NCI-H524 treated with DMSO at 0.1 percent for 48 hours (cell line): ENCODE data around the gene YJU2.
"Not testable (repeated sequence)": the region's sequence is repeated elsewhere in the genome, so short reads cannot be mapped to it uniquely, and the experiment has no call there.

Source experiments
- DNase-seq: peaks from one replicate; lab custom pipeline; 2025; lab: John Stamatoyannopoulos, UW

Gene YJU2

DNA sequence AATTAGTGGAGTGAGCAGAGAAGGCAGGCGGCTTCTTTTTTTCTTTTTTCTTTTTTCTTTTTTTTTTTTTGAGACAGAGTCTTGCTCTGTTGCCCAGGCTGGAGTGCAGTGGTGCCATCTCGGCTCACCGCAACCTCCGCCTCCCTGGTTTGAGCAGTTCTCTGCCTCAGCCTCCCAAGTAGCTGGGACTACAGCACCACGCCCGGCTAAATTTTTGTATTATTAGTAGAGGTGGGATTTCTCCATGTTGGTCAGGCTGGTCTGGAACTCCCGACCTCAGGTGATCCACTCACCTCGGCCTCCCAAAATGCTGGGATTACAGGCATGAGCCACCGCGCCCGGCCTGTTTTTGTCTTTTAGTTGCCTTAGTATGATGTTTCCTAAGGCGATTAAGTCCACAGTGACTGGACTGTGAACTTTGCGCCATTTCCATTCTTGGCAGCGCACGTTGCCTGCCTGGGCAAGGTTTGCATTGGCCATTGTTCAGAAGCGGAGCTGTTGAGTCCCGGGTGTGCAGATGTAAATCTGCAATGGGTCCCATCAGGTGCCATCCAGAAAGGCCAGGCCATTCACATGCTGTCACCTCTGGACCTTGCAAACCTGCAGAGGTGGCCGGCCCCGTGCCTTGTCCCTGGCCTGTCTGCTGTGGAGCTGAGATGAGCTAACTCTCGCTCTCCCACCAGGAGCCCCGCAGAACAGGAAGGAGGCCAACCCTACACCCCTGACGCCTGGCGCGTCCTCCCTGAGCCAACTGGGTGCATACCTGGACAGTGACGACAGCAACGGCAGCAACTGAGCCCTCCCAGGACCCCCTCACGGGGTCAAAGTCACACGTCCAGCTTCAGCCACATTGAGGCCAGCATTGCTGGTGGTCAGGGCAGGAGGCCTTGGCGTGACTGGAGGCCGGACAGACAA is 21.3 kb downstream of the YJU2 start:
- DNase-seq, result no peak

DNA sequence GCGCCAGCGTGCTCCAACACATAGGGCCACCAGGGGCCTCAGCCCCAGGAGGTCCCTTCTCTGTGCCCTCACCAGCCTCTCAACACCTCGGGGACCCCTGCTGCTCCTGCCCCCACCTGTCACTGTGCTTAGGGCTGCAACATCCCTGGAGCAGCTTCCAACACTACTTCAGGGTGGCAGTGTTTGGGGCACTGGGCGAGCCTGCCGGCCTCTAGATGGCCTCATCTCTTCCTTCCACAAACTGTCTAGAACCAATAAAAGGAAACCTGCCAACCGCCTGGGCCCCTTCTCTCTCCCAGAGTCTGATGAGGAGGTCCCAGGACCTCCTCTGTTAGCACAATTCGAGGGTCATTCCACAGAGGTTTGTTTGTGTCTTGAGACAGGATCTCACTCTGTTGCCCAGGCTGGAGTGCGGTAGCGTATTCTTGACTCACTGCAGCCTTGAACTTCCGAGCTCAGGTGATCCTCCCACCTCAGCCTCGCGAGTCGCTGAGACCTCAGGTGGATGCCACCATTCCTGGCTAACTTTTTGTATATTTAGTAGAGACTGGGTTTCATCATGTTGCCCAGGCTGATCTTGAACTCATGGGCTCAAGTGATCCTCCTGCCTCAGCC is 22.0 kb downstream of the YJU2 start:
- no peak for DNase-seq

DNA sequence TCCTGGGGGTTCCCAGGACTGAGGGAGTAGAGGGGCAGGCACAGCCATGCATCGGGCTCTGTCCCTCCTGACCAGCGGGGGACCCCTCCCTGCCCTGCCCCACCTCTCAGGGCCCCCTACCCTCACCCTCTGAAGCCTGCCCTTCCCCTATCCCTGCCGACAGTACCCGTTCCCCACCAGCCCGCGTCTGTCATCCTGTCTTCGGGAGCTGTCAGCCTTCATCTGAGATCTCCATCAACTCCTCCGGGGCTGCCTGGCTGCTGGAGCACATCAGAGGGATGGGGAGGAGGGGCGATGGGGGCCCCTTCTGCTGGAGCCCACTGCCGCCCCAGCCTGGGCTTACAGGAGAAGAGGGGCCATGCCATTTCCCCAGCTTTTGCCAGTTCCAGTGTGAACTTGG is 26.0 kb downstream of the YJU2 start:
- no peak for DNase-seq

DNA sequence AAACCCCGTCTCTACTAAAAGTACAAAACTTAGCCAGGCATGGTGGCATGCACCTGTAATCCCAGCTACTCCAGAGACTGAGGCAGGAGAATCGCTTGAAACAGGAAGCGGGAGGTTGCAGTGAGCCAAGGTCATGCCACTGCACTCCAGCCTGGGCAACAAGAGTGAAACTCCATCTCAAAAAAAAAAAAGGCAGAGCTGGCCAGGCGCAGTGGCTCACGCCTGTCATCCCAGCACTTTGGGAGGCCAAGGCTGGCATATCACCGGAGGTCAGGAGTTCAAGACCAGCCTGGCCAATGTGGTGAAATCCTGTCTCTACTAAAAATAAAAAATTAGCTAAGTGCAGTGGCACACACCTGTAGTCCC is 27.4 kb downstream of the YJU2 start:
- not testable (repeated sequence) for DNase-seq

DNA sequence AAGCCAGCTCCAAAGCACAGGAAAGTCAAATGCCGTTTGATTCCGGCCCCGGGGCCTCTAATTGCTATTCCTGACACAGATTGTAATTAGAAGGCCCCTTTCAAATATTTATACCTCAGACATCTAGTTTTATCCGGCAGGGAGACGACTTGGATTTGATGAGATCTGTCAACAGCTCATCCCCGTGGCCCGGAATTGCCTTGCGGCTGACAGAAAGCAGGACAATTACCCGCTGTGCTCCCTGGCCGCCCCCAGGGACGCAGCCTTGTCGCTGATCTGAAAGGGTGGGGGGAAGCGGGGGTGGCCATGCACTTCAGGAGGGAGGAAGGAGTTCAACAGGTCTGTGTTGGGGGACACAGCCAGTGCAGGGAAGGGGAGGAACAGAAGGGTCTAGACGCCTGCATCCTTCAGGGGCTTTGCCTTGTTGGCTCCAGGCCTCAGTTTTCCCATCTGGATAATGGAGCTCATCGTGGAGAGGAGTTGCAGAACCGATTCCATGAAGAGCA is 30.4 kb downstream of the YJU2 start:
- DNase-seq, result no peak

DNA sequence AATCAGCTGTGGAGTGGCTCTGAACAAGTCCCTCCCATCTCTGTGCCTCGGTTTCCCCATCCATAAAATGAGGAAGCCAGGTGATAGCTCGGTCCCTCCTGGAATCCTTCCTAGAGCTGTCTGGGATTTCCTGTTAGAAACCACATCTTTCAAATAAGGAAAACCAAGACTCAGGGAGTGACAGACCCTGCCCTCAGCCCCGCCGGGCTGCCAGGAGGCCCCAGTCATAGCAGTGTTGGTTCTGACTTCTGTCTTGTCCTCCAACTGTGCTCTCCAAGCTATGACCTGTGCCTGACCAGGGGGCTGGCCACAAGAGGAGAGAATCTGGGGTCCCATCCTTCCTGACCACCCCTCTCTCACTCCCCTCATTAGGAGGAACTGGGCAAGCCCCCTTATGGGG is 31.1 kb downstream of the YJU2 start:
- DNase-seq, result no peak

DNA sequence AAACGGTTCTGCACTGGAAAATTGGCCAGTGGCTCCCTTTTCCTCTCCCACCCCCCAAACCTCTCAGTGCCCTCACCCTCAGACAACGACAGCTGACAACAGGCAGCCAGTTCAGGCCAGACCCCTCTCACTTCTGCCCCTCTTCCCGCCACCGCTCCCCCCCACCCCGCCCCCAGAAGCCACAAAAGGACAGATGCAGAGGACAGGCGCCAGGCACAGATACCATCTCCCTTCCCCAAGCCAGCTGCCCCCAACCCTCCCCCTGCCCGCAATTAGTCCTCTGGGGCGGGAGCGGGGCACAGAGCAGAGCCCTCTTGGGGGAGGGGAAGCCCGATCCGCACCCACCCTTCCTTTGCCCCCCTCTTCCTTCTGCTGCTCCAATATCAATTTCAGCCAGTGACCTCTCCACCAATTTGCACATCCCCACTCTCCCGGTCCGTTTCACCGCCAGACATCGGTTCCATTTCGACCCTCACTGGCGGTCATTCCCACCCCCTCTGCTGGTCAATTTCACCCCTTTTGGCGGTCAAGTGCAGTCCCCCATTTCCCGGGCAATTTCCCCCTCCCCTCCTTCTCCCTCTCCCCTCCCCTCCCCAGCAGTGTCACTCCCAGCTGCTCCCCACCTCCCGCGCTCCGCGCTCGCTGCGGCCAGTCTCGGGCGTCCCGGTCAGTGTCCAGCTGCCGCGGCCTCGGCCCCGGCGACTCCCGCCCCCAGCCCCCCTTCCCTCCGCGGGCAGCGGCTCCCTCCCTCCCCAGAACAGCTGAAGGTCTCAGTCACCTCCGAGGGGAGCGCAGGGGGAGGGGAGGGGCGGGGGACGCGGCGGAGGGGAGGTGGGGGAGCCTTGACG is 31.8 kb downstream of the YJU2 start, which contains the start of gene SHD:
Gene SHD (plus strand): TSS at position 848 of the 848 bp plus-strand sequence. CDS start 798 bp downstream, outside the sequence.
- DNase-seq, result no peak

DNA sequence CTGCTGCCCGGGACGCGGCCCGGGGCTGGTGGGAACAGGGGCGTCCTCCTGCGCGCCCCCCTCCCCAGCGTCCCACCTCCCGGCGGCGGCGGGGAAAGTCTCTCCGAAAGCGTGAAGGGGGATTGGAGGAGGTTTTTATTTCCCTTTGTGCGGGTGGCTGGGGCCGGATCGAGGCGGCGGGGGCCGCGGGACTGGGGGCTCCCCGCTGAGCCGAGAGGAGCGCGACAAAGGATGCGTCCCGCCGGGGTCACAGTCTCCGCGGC is 32.3 kb downstream of the YJU2 start:
- DNase-seq, result no peak

DNA sequence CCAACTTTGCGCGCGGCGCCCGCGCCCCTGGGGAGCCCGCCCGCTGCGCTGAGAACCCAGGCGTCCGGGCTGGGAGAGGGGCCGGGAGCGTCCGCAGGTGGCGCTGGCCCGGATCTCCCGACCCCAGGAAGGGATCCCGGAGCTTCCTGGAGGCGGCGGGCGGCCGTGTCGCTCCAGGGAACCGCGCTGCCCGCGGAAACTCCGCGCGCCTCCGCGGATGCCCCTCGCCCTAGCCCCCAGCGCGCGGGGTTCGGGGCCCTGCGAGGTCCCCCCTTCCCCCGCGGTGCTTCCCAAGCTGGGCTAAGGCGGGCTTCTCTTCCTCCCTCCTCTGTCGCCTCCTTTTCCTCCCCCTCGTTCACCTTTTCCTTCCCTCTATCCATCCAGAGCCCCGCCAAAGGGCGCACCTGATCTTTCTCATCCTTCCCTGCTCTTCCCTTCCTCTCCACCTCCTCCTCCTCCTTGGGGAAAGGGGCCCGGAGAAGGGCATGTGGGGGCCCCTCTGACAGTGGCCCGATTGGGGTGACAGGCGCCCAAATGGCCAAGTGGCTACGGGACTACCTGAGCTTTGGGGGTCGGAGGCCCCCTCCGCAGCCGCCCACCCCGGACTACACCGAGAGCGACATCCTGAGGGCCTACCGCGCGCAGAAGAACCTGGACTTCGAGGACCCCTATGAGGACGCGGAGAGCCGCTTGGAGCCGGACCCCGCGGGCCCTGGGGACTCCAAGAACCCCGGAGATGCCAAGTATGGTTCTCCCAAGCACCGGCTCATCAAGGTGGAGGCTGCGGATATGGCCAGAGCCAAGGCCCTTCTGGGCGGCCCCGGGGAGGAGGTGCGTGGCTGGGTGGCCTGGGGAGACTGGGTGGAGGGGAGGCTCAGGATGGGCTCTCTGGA is 32.9 kb downstream of the YJU2 start:
- DNase-seq, result no peak

DNA sequence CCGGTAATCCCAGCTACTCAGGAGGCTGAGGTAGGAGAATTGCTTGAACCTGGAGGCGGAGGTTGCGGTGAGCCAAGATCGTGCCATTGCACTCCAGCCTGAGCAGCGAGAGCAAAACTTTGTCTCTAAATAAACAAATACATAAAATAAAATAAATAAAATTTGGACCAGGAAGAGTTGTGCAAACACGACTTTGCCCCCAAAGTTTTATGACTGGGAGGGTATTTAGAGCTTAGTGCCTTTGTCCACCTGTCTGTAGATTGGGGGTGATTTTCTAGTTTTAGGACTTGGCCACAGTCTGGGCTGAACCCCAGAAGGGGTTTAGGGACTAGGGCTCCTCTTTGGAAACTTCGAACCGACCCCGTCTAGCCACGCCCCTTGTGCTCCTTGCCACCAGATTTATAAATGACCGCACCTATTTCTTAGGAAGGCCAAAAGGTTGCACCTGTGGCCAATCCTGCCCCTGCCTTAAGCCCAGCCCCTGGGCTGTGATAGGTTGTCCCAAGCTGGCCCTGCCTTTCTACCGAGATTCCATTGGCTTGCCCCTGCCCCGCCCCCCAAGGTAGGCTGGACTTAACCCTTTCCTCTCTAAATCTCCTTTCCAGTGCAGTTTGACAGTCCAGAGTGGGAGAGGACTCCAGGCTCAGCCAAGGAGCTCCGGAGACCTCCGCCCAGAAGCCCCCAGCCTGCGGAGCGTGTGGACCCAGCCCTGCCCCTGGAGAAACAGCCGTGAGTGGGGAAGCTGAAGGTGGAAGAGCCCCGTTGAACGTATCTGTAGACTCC is 37.5 kb downstream of the YJU2 start:
- DNase-seq, result no peak

DNA sequence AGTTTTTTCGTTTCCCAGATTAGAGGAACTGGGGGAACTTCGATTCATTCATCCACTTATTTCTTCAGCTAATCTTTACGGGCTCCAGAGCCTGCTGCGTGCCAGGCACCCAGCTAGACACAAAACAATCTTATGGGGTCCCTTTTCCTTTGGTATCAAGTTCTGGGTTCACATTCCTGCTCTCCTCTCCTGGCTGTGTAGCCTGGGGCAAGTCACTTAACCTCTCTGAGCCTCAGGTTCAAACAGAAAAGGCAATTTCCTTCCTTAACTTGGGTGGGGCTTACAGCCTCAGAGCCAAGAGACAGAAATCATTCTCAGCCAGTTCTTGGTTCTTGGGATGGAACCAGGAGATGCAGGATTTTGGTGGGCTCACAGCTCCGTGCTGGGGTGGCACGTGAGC is 38.1 kb downstream of the YJU2 start:
- DNase-seq, result no peak

DNA sequence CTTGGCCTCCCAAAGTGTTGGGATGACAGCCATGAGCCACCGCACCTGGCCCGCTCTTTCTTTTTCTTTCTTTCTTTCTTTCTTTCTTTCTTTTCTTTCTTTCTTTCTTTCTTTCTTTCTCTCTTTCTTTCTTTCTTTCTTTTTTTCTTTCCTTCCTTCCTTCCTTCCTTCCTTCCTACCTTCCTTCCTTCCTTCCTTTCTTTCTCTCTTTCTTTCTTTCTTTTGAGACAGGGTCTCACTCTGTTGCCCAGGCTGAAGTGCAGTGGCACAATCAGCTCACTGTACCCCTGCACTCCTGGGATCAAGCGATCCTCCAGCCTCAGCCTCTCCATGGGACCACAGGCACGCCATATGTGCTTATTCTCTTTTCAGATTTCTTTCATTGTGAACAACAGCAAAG is 39.3 kb downstream of the YJU2 start:
- not testable (repeated sequence) for DNase-seq

DNA sequence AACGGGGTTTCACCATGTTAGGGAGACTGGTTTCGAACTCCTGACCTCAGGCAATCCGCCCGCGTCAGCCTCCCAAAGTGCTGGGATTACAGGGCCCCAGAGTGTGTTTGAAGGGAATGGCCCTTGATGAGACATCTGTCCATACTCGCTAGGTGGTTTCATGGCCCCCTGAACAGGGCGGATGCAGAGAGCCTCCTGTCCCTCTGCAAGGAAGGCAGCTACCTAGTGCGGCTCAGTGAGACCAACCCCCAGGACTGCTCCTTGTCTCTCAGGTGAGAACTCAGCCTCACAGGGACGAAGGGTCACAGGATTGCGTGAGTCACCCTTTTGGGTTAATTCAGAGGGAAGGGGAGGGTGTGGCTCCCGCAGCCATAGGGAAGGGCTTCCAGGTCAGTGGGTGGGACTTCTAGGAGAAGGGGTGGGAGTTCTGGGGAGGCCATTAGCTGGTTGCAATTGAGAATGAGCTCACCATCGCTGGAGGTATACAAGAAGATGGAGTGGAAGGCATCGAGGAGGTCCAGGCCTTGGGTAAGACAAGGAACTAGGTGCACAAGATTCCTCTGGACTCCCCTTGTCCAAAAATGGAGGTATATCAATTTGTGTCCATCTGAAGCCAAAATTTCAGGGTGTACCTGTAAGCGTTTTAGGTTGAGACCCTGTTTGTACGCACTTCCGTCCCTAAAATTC is 41.4 kb downstream of the YJU2 start:
- no peak for DNase-seq

DNA sequence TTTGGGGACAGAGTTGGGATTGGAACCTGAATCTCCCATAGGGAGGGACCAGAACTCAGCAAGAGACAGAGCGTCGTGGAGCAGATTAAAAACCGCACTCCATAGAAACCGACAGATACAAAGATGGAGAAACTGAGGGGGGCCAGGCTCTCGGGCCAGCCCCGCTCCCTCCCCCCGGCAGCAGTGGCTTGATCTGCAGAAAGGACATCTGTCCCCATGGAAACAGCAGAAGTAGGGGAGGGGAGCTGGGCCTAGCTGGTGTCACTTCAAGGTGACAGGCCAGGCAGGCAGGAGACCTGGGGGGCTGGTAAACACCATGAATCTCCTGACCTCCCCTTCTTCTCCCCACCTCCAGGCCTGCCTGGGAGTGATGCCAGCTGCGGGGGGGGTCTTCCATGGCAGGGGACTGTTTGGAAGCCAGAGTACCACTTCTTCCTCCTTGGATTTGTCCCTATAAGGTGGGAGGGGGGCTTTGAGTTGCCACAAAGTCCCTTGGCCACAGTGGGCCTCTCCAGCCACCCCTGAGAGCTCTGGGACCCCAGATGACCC is 44.4 kb downstream of the YJU2 start:
- DNase-seq, result no peak

DNA sequence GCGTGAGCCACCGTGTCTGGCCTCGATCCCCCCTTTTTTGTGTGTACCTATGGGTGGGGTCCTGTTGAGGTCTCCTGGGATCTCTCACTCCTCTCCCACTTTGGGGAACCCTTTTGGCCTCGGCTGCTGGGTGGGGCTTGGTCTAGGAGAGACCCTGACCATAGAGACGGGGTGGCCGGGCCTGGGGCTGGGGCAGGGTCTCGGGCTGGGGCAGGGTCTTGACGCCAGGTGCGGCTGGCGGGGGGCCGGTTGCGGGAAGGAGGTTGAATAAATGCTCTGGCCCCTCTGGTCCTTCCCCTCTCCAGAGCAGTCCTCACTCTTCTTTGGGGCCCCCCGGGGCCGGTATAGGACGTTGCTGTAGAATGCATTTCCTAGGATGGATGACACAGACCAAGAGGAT is 45.6 kb downstream of the YJU2 start:
- DNase-seq, result no peak

DNA sequence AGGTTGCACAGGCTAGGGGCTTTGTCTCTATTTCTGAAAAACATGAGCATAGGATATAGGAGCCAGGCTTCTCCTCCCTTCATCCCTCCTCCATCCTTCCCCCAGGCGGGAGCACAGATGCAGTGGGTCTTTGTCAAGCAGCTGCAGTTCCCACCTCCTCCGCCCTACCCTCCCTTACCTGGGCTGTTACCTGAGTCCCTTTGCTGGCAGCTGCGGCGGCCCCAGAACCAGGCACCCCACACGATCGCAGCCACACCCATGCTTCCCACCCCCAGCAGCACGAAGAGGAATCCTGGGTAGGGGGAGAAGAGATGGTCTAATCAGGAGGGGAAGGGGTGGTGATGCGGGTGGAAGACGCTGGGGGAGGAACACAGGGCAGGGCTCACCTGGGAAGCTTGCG is 47.5 kb downstream of the YJU2 start:
- no peak for DNase-seq

DNA sequence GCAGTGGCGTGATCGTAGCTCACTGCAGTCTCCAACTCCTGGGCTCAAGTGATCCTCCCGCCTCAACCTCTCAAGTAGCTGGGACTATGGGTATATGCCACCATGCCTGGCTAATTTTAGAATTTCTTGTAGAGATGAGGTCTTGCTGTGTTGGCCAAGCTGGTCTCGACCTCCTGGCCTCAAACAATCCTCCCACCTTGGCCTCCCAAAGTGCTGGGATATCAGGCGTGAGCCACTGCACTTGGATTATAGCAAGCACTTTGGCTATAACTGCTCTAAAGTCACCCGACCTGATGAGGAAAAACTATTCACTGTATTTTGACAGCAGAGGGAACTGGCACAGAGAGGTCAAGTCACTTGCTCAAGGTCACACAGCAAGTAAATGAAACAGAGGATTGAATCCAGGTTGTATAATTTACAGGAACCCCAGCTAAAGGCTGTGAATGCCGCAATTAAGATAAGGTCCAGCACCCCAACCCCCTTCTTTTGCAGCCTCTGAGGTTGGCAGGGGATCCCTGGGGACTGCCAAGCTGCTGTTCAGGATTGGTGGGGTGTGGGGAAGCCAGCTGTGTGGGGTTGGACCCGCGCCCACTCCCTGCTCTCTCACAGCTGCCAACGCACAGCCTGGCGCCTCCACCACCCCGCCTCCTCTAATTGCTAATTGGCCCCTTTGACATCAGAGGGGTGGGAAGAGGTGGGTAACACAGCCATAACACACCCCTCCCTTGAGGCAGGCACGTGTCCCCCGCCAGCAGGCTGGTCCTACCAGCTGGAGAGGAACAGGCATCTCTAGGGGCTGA is 49.3 kb downstream of the YJU2 start:
- peak; percentile 95 for DNase-seq

DNA sequence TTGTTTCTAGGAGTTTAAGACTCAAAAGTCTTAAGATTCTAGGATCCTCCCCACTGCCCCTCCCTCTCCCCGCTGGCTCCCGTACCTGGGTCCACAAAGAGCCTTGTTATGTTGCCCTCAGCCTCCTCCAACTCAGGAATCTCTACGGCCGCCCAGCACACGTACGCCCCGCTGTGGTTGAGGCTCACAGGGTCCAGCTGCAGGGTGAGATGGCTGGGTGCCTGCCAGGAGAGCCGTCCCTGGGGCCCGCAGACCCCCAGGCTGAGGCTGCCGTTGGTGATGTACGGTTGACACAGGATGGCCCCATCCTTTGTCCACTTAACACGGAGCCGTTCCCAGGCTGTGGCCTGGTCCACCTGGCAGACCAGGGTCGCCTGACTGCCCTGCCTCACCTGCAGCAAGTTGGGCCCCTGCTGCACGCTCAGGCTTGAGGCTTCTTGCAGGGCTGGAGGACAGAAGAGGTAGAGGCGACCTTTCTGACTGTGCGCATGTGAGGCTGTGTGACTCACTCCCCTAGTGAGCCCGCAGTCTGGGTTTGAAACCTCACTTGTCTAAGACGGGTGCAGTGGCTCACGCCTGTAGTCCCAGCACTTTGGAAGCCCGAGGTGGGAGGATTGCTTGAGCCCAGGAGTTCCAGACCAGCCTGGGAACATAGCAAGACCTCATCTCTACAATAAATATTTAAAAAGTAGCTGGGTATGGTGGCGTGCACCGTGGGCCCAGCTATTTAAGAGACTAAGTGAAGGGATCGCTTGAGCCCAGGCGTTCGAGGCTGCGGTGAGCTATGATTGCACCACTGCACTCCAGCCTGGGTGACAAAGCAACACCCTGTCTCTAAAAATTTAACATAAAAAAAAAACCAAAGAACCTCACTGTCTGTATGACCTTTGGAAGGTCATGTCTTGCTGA is 51.3 kb downstream of the YJU2 start:
- no peak for DNase-seq
